NCI-H460 (cell line): ENCODE measurements around the gene TM9SF1. TPM values are rescaled to one million over a fixed set of nuclear protein-coding genes. Genes with fewer than 3 reads are reported as not detected.

Experiments
- DNase-seq: peaks from one replicate; pipeline ENCODE4 v3.0.0-alpha.2; 2016; ENCODE audit warnings: low read depth; ENCODE audit errors: extremely low read depth
- polyA plus RNA-seq: library from polyadenylated mRNA; depleted of rRNA; stranded (reverse); fragments of >200 nt; gene quantifications from 2 replicates; pipeline ENCODE4 v1.2.3, GENCODE V29; 2014; cell fraction: nucleus; rRNA removed
- total RNA-seq: library from RNA; depleted of rRNA; stranded (reverse); fragments of >200 nt; shearing (Covaris generic); gene quantifications from 2 replicates; pipeline ENCODE4 v1.2.3, GENCODE V29; 2014; rRNA removed

TM9SF1 gene
- total RNA-seq = 61.4 and 63.5 TPM in 2 replicates
- 80.1 and 102 TPM in 2 replicates for polyA plus RNA-seq

- peak; percentile 76 for DNase-seq
These were observed at the start of gene TM9SF1 for GRCh38 chr14:24195186-24196070. TM9SF1 (minus strand) TSS chr14:24195441; CDS start chr14:24195019, 422 bp downstream.

- no peak for DNase-seq
These were observed 48.1 kb upstream of the TM9SF1 start for GRCh38 chr14:24243336-24243836.

- DNase-seq = peak; percentile 90
These were observed 46.7 kb upstream of the TM9SF1 start for GRCh38 chr14:24241829-24242443.

- no peak for DNase-seq
These were observed 45.1 kb upstream of the TM9SF1 start for GRCh38 chr14:24240110-24240918.

- no peak for DNase-seq
These were observed 43.3 kb upstream of the TM9SF1 start for GRCh38 chr14:24238527-24239037.

- DNase-seq = no peak
These were observed 42.9 kb upstream of the TM9SF1 start for GRCh38 chr14:24238123-24238522.

- no peak for DNase-seq
These were observed 42.3 kb upstream of the TM9SF1 start for GRCh38 chr14:24237463-24237955.

- DNase-seq = no peak
These were observed 41.6 kb upstream of the TM9SF1 start for GRCh38 chr14:24236689-24237462.

- DNase-seq = no peak
These were observed 40.8 kb upstream of the TM9SF1 start for GRCh38 chr14:24235804-24236688.

- no peak for DNase-seq
These were observed 39.1 kb upstream of the TM9SF1 start for GRCh38 chr14:24234095-24235005.

GRCh38 chr14:24233538-24233866, 38.3 kb upstream of the TM9SF1 start:
- no peak for DNase-seq

- DNase-seq = no peak
These were observed 37.6 kb upstream of the TM9SF1 start, which contains the start of gene GMPR2 for GRCh38 chr14:24232645-24233537. GMPR2 (plus strand) TSS chr14:24232929; CDS start chr14:24233254, 325 bp downstream.

- DNase-seq = peak; percentile 96
These were observed 36.9 kb upstream of the TM9SF1 start, which contains the start of gene NEDD8 for GRCh38 chr14:24232121-24232644. NEDD8 (minus strand) TSS chr14:24232367; CDS start chr14:24232267, 100 bp downstream.

GRCh38 chr14:24231263-24232120, 36.3 kb upstream of the TM9SF1 start:
- DNase-seq = no peak

GRCh38 chr14:24228902-24229301, 33.7 kb upstream of the TM9SF1 start:
- no peak for DNase-seq
